Tibial artery (tissue), 4 donors: ENCODE results near the gene CSMD2.

Experiments used
- DNase-seq, 2 donors: peaks; one replicate each; pipeline ENCODE4 v3.0.0-alpha.2; 2019
- H3K27ac ChIP-seq, 2 donors: fragments of 200-600 bp; sonication (generic) in 1 of 2; 1 replicate in 1 of 2; 2 replicates in 1 of 2; pipeline ENCODE4 v1.5.1; 2018 to 2019; ENCODE audit warnings: mild to moderate bottlenecking in 1 of 2
- H3K27me3 ChIP-seq, 2 donors: fragments of 200-600 bp; sonication (generic) in 1 of 2; one replicate each; pipeline versions ENCODE4 v1.5.1 to v1.6.0; 2016 to 2019
- H3K36me3 ChIP-seq, 3 donors: fragments of 200-600 bp; sonication (generic) in 2 of 3; one replicate each; pipeline ENCODE4 v1.5.1; 2016 to 2019; ENCODE audit warnings: mild to moderate bottlenecking in 2 of 3
- H3K4me1 ChIP-seq, 4 donors: fragments of 200-600 bp; sonication (generic) in 2 of 4; 1 replicate in 3 of 4; 2 replicates in 1 of 4; pipeline ENCODE4 v1.5.1; 2016 to 2019
- H3K4me3 ChIP-seq, 2 donors: fragments of 200-600 bp; sonication (generic) in 1 of 2; 1 replicate in 1 of 2; 2 replicates in 1 of 2; pipeline ENCODE4 v1.5.1; 2018 to 2019; ENCODE audit warnings: mild to moderate bottlenecking in 2 of 2
- H3K9me3 ChIP-seq, 3 donors: fragments of 200-600 bp; sonication (generic) in 1 of 3; one replicate each; pipeline ENCODE4 v1.5.1; 2016 to 2019
- intact Hi-C: fragments of 100-400 bp; cut with DNase I; formaldehyde crosslinking; loops from one replicate; pipeline ENCODE4 v1.15.0; 2023; ENCODE audit warnings: low total_unique reads
- TF ChIP-seq, protein P1 (sequence below), 2 experiments: fragments of 200-600 bp in 1 of 2; fragments of 450-650 bp in 1 of 2; IDR thresholded peaks; one replicate each; pipeline ENCODE4 v1.5.1; 2017 to 2019; ENCODE audit warnings: antibody characterized with exemption in 2 of 2, mild to moderate bottlenecking in 1 of 2, moderate library complexity in 1 of 2

The CSMD2 gene

DNA sequence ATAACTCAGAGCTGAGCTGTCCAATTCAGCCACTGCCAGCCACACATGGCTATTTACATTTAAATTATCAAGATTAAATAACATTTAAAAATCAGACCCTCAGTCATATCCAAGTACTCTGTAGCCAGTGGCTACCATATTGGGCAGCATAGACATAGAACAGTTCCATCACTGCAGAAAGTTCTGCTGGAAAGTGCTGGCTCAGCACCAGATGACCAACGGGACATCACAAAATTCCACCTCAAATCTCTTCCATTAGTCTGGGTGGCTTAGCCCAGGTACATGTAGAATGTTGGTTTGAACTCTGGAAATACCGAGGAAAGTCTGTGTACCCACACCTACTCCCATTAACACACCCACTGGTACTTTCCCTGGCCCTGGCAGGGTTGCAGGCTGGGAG, 563.3 kb downstream of the CSMD2 start:
- no peak for DNase-seq
- TF ChIP-seq, protein P1, sequence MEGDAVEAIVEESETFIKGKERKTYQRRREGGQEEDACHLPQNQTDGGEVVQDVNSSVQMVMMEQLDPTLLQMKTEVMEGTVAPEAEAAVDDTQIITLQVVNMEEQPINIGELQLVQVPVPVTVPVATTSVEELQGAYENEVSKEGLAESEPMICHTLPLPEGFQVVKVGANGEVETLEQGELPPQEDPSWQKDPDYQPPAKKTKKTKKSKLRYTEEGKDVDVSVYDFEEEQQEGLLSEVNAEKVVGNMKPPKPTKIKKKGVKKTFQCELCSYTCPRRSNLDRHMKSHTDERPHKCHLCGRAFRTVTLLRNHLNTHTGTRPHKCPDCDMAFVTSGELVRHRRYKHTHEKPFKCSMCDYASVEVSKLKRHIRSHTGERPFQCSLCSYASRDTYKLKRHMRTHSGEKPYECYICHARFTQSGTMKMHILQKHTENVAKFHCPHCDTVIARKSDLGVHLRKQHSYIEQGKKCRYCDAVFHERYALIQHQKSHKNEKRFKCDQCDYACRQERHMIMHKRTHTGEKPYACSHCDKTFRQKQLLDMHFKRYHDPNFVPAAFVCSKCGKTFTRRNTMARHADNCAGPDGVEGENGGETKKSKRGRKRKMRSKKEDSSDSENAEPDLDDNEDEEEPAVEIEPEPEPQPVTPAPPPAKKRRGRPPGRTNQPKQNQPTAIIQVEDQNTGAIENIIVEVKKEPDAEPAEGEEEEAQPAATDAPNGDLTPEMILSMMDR (IDR thresholded peaks at IDR 0.05): no peak
- no peaks in the 10 kb centered on the region for H3K27me3 ChIP-seq

DNA sequence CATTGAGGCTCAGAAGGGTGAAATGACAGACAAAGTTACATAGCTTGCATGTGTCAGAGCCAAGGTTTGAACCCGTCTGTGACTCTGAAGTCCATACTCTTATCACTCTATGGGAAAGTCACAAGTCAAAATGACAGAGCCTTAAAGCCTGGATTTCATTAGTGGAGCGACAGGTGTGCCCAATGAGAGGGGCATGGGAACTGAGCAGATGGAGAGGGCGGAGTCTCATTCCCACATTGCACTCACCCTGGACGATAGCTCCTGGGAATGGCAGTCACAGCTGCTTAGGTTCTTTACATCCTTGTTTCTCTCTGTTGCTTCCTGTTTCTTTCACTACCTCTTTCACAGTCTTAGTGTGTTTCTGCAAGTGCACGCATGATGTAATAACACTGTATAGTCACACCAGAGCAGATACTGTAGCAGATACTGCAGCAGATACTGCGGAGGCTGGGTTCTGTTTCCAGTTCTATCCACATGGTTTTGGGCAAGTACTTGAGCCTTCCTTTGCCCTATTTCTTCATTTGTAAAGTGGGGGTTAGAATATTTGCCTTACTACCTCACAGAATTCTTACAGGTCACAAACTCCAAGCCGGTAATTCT, 565.4 kb downstream of the CSMD2 start:
- DNase-seq: no peak
- Histone ChIP-seq H3K4me1 (no peaks in the 10 kb centered on the region), H3K27ac (no peak overlapping the region), H3K9me3 (no peaks in the 10 kb centered on the region), H3K4me3 (no peak overlapping the region), H3K27me3 (no peaks in the 10 kb centered on the region), H3K36me3 (no peaks in the 10 kb centered on the region)
- intact Hi-C loops: no loop called here
- TF ChIP-seq, protein P1 (IDR thresholded peaks at IDR 0.05): no peak

More for the DNA sequence above, 563.3 kb downstream of the CSMD2 start:
- H3K27ac ChIP-seq: no peak overlapping the region
- H3K36me3 ChIP-seq: no peaks in the 10 kb centered on the region
- H3K9me3 ChIP-seq: no peaks in the 10 kb centered on the region
- H3K4me1 ChIP-seq: no peaks in the 10 kb centered on the region
- intact Hi-C loops: no loop called here
- H3K4me3 ChIP-seq: no peak overlapping the region

DNA sequence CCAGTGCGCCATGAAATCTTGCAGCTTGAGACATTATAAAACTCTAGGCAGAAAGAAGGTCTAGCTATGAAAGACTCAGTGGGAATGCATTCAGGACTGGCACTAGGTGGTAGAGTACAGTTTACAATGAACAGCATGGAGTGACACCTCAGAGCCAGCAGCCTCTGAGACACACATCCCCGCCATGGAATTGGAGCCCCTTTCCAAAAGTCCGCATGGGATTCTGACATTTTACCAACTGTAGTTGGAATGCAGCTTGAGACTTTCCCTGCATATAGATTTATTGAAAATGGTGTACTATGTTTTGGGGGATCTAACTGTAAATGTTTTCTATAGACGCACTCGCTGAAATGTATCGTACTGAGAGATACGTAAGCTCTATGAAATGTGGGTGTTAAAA, 576.3 kb downstream of the CSMD2 start:
- TF ChIP-seq, protein P1 (IDR thresholded peaks at IDR 0.05): no peak
- no peaks in the 10 kb centered on the region for H3K4me1 ChIP-seq
- H3K4me3 ChIP-seq: no peak overlapping the region
- H3K36me3 ChIP-seq: no peaks in the 10 kb centered on the region
- no peak overlapping the region for H3K27ac ChIP-seq
- no peaks in the 10 kb centered on the region for H3K27me3 ChIP-seq
- DNase-seq: no peak
- intact Hi-C loops: no loop called here
- H3K9me3 ChIP-seq: no peaks in the 10 kb centered on the region

DNA sequence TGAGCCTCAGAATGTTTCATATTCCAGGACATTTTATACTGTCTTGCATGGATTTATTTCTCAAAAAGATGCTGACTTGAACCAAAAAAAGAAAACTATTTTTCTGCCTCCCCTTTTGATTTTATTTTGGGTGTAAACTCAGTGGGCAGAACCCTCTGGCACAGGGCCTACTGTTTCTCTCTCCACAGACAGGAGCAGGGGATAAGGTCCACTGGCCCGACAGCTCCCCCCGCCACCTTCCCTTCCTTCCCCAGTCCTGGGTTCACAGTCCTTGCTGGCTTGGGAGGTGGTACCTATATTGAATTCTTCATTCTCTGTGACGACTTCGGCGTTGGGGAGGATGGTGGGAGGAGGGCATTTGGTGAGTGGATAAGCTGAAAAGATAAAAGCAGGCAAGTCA, 578.2 kb downstream of the CSMD2 start:
- TF ChIP-seq, protein P1 (IDR thresholded peaks at IDR 0.05): no peak

DNA sequence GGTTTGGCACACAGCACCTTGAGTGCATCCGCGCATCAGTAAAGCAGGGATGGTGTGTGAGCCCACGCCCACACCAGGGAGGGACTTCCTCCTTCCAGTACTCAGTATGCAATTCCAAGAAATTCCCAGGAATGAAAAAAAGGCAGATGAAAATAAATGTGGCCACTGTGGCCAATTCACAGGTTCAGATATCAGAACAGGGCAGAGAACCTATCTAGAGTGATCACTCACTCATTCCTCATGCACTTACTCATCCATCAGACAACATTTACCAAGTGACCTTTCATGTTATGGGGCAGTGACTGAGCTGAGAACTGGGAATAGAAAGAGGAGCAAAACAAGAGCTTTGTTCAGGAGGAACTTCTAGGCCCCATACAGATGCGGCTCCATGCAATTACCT, 578.9 kb downstream of the CSMD2 start:
- Histone ChIP-seq H3K27ac (no peak overlapping the region), H3K27me3 (no peaks in the 10 kb centered on the region), H3K9me3 (no peaks in the 10 kb centered on the region), H3K4me3 (no peak overlapping the region), H3K36me3 (no peaks in the 10 kb centered on the region), H3K4me1 (no peaks in the 10 kb centered on the region)
- TF ChIP-seq, protein P1 (IDR thresholded peaks at IDR 0.05): no peak
- intact Hi-C loops: no loop called here
- DNase-seq: no peak

More for the DNA sequence above, 578.2 kb downstream of the CSMD2 start:
- Histone ChIP-seq H3K27ac (no peak overlapping the region), H3K27me3 (no peaks in the 10 kb centered on the region), H3K9me3 (no peaks in the 10 kb centered on the region), H3K36me3 (no peaks in the 10 kb centered on the region), H3K4me3 (no peak overlapping the region), H3K4me1 (no peaks in the 10 kb centered on the region)
- intact Hi-C loops: no loop called here
- no peak for DNase-seq

DNA sequence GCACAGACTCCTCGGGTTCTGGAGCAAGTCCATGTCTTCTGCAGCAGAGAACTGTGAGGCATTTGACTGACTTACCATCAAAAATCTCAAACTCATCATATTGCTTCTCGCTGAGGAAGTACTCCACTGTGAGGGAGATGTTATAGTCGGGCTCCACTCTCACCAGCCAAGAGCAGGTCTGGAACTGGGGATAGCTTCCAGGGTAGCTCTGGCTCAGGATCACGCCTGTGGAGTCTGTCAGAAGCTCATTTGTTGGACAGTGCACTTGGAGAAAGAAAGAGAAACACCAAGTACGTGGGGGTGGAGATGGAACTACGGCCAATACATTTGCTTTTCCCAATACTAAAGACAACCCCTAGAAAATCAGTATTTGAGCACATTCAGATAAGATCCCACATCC, 581.5 kb downstream of the CSMD2 start:
- intact Hi-C loops: no loop called here
- Histone ChIP-seq H3K36me3 (no peaks in the 10 kb centered on the region), H3K4me3 (no peak overlapping the region), H3K4me1 (peaks cover 0 to 8% (median 0%) of the 10 kb centered on the region in 4 donors), H3K9me3 (no peaks in the 10 kb centered on the region), H3K27me3 (no peaks in the 10 kb centered on the region), H3K27ac (no peak overlapping the region)
- DNase-seq: no peak
- TF ChIP-seq, protein P1 (IDR thresholded peaks at IDR 0.05): no peak
